Astrocyte (in vitro differentiated cells and primary cell): ENCODE measurements around the gene BCAR3.

ENCODE experiments used
- EZH2 ChIP-seq: IDR thresholded peaks from 2 replicates; pipeline ENCODE4 v1.6.1; 2012; ENCODE audit warnings: mild to moderate bottlenecking, low read length, inconsistent platforms; ENCODE audit not compliant: insufficient read depth
- TF ChIP-seq, protein P1 (sequence below): IDR thresholded peaks from 2 replicates; pipeline ENCODE4 v1.5.1; 2011; ENCODE audit warnings: low read depth, mild to moderate bottlenecking, inconsistent platforms, low read length, moderate library complexity; ENCODE audit not compliant: insufficient read depth

DNA sequence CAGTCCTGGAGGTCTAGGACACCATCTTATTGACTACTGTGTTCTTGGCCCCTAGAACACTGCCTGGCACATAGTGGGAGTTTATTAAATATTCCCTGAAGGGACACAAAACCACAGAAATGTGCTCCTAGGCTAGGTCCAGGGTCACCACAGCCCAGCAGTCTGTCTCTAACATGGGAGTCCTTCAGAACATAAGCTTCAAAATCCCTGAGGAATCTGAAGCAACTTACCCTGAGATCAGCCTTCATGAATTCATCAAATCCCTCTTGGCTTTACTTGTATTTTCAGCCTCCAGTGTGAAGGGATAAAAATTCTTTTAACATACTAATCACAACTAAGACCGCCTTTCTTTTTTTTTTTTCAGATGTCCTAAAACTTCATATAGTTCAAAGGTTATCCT lies 32.7 kb upstream of the BCAR3 start:
- TF ChIP-seq, protein P1, sequence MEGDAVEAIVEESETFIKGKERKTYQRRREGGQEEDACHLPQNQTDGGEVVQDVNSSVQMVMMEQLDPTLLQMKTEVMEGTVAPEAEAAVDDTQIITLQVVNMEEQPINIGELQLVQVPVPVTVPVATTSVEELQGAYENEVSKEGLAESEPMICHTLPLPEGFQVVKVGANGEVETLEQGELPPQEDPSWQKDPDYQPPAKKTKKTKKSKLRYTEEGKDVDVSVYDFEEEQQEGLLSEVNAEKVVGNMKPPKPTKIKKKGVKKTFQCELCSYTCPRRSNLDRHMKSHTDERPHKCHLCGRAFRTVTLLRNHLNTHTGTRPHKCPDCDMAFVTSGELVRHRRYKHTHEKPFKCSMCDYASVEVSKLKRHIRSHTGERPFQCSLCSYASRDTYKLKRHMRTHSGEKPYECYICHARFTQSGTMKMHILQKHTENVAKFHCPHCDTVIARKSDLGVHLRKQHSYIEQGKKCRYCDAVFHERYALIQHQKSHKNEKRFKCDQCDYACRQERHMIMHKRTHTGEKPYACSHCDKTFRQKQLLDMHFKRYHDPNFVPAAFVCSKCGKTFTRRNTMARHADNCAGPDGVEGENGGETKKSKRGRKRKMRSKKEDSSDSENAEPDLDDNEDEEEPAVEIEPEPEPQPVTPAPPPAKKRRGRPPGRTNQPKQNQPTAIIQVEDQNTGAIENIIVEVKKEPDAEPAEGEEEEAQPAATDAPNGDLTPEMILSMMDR, result no peak
- no peak for TF ChIP-seq EZH2
